Body of pancreas (tissue), 4 donors: ENCODE data around the gene IFIT1B. TPM values are rescaled to one million over a fixed set of nuclear protein-coding genes. Genes with fewer than 3 reads are reported as not detected.
A peak's percentile ranks its signal among the peaks of the same experiment; 100 is the strongest.

Source experiments
- ATAC-seq: fragments of 150-250 bp; one replicate; pipeline ENCODE4 v1.9.1; 2016
- DNase-seq, 4 donors: peaks; one replicate each; pipeline ENCODE4 v3.0.0-alpha.2; 2019
- H3K27ac ChIP-seq, 4 donors: fragments of 200-600 bp; sonication (generic); 1 replicate in 3 of 4; 2 replicates in 1 of 4; pipeline versions ENCODE4 v1.5.1 to v1.6.1; 2016 to 2019; ENCODE audit warnings: mild to moderate bottlenecking in 1 of 4, mixed read lengths in 1 of 4, moderate library complexity in 1 of 4
- H3K27me3 ChIP-seq, 2 donors: fragments of 200-600 bp; sonication (generic); one replicate each; pipeline ENCODE4 v1.6.0; 2016; ENCODE audit warnings: mild to moderate bottlenecking in 1 of 2
- H3K36me3 ChIP-seq, 2 donors: fragments of 200-600 bp; sonication (generic); replicated peaks in 1 of 2; 2 replicates each; pipeline ENCODE4 v1.5.1; 2016; ENCODE audit warnings: low read depth in 2 of 2; ENCODE audit not compliant: insufficient read depth in 1 of 2
- H3K4me1 ChIP-seq: fragments of 200-600 bp; sonication (generic); one replicate; pipeline ENCODE4 v1.6.0; 2016
- H3K4me3 ChIP-seq, 2 donors: fragments of 200-600 bp; sonication (generic); 1 replicate in 1 of 2; 2 replicates in 1 of 2; pipeline ENCODE4 v1.5.1; 2016 to 2019
- H3K9me3 ChIP-seq, 3 donors: fragments of 200-600 bp; sonication (generic); 1 replicate in 2 of 3; 2 replicates in 1 of 3; pipeline ENCODE4 v1.5.1; 2016
- POLR2A ChIP-seq, 3 donors: fragments of 450-650 bp; IDR thresholded peaks; one replicate each; pipeline ENCODE4 v1.6.1; 2016; ENCODE audit warnings: antibody characterized with exemption in 3 of 3, mild to moderate bottlenecking in 2 of 3
- WGBS, 2 donors: methylation state at CpG; one replicate each; pipeline ENCODE4 v1.1.5; 2017; 5-methylcytosine and 5-hydroxymethylcytosine counted together
- intact Hi-C: fragments of 100-400 bp; cut with DNase I; formaldehyde crosslinking; loops from one replicate; pipeline ENCODE4 v1.15.1; 2023
- total RNA-seq, 2 donors: library from RNA; depleted of rRNA; stranded (reverse); fragments of >200 nt; gene quantifications; one replicate each; pipeline ENCODE4 v1.1.0, GENCODE V29; 2016
- TF ChIP-seq, protein P1 (sequence below), 7 experiments: fragments of 450-650 bp in 4 of 7; fragments of 200-600 bp in 3 of 7; sonication (generic) in 3 of 7; IDR thresholded peaks; one replicate each; pipeline ENCODE4 v1.5.1; 2016 to 2019; ENCODE audit warnings: antibody characterized with exemption in 7 of 7

IFIT1B gene
- total RNA-seq, 2 donors from 2014 or later: not detected

DNA sequence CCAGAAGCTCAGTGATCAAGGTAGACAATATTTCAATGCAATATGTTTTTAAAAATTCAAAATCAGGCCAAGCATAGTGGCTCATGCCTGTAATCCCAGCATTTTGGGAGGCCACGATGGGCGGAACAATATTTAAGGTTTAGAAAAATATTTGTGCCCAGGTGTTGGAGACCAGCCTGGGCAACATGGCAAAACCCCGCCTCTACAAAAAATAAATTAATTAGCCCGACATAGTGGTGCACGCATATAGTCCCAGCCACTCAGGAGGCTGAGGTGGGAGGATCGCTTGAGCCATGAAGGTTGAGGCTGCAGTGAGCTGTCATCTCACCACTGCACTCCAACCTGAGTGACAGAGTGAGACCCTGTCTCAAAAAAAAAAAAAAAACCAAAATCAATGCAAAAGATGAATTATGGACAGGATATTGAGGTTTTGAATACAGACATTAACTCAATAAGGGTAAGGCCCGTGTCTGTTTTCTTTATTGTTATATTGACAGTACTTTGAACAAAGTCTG is 35.6 kb downstream of the IFIT1B start:
- H3K27me3 ChIP-seq: no peaks in the 10 kb centered on the region
- no peaks in the 10 kb centered on the region for H3K9me3 ChIP-seq
- no peak overlapping the region for H3K4me3 ChIP-seq
- peaks cover 0 to 1% of the 10 kb centered on the region in 2 donors for H3K36me3 ChIP-seq
- DNase-seq: no peak
- intact Hi-C loops: no loop called here
- H3K4me1 ChIP-seq: peaks cover 32% of the 10 kb centered on the region
- TF ChIP-seq, protein P1, sequence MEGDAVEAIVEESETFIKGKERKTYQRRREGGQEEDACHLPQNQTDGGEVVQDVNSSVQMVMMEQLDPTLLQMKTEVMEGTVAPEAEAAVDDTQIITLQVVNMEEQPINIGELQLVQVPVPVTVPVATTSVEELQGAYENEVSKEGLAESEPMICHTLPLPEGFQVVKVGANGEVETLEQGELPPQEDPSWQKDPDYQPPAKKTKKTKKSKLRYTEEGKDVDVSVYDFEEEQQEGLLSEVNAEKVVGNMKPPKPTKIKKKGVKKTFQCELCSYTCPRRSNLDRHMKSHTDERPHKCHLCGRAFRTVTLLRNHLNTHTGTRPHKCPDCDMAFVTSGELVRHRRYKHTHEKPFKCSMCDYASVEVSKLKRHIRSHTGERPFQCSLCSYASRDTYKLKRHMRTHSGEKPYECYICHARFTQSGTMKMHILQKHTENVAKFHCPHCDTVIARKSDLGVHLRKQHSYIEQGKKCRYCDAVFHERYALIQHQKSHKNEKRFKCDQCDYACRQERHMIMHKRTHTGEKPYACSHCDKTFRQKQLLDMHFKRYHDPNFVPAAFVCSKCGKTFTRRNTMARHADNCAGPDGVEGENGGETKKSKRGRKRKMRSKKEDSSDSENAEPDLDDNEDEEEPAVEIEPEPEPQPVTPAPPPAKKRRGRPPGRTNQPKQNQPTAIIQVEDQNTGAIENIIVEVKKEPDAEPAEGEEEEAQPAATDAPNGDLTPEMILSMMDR (IDR thresholded peaks at IDR 0.05): no peak
- no peak for TF ChIP-seq POLR2A (IDR thresholded peaks at IDR 0.05)
- peak overlapping the region in 3 of 4 donors; percentile 91 to 95 (median 95) for H3K27ac ChIP-seq
- no peak for ATAC-seq
- 74 to 87% methylated on average over 7 of the region's 7 CpGs for WGBS, 2 donors

DNA sequence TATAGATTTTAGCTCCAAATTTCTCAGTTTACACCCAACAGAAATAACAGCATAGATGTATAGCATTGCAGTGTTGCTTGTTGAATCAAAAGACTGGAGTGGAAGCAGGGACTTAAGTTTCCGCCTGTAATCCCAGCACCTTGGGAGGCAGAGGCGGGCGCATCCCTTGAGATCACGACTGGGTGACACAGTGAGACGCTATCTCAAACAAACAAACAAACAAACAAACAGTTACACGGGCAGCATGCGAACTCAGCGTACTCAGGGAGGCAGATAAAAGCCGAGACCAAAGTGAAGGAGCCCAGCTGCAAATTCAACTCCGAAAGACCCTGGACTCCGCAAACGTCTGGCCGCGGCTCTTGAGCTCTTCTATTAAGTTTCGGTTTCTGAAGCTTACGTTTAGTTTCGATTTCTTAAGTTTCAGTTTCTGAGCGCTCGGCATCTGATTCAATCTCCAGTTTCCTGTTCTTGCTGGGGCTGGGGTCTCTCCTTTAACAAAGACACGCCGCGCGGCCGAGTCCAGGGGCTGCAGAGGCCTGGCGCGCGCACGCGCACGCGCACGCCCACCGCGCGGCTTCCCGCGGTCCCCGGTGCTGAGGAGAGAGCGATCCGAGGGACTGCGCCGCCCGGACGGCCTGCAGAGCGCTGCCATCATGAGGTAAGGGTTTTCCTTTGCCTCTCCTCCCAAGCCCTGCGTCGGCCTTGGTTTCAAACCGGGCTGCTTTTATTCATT is 36.5 kb downstream of the IFIT1B start, which contains the start of gene IFIT5:
Gene IFIT5, plus strand, starts transcription at position 423 of the 733 bp plus-strand sequence. Its CDS starts 231 bp downstream, at position 654.
- peak; percentile 87 for ATAC-seq

DNA sequence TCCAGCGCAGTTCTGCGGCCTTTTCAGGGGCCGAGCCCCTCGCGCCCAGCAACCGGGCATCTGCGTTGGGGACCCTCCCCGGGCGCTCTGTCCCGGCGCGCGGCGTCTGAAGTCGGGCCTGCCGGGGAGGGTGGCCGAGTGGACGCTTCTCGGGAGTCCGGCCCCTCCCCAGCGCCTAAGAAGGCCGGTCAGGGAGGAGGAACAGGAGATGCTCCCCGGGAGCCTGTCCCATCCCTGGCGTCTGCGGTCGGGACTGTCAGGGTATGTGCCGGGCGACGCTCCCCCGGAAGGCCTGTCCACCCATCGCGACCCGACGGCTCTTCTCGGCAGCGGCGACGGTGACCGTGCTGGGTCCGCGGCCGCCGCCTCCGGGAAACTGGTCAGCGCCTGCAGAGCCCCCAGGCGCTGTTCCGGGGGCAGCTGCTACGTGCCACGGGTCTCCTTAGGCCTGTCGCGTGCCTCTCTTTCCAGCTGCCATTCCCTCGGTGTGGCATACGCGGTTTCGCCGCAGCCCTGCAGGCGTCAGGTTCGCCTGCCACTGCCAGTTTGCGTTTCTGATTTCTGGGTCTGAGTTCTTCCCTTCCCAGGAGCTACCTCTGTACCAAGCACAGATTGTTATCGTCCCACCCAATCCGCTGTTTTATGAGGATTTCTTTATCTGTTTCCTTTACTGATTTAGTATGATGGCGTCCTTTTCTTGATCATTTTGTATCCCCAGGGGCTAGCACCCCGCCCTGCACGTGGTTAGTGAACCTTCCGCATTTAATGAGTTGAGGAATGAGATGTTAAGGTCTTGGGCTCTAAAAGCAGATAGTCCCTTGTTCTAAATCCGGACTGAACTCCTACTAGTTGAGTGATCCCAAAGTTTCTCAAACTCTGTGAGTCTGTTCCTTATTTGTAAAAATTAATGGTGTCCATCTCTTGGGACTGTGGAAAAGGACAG is 37.3 kb downstream of the IFIT1B start:
- TF ChIP-seq POLR2A (IDR thresholded peaks at IDR 0.05): peak; percentile 13 to 29 (median 26)
- TF ChIP-seq, protein P1 (IDR thresholded peaks at IDR 0.05): peak in 1 of 7 experiments; percentile 27
- 1 to 2% methylated on average over 24 to 66 of the region's 66 CpGs for WGBS, 2 donors
- H3K9me3 ChIP-seq: no peaks in the 10 kb centered on the region
- peaks cover 0 to 1% of the 10 kb centered on the region in 2 donors for H3K36me3 ChIP-seq
- peak overlapping the region; percentile 40 to 89 for H3K4me3 ChIP-seq
- DNase-seq (peak; percentile 48 to 63 (median 52)), ATAC-seq (peak; percentile 68)
- peaks cover 36% of the 10 kb centered on the region for H3K4me1 ChIP-seq
- no peaks in the 10 kb centered on the region for H3K27me3 ChIP-seq
- peak overlapping the region; percentile 86 to 95 (median 93) for H3K27ac ChIP-seq
- intact Hi-C loops: no loop called here

More for the DNA sequence above, 36.5 kb downstream of the IFIT1B start, which contains the start of gene IFIT5:
- no peaks in the 10 kb centered on the region for H3K27me3 ChIP-seq
- intact Hi-C loops: no loop called here
- peak; percentile 51 to 64 (median 63) for TF ChIP-seq POLR2A (IDR thresholded peaks at IDR 0.05)
- TF ChIP-seq, protein P1 (IDR thresholded peaks at IDR 0.05): no peak
- peaks cover 0 to 1% of the 10 kb centered on the region in 2 donors for H3K36me3 ChIP-seq
- H3K4me3 ChIP-seq: peak within 1 kb of the TSS; percentile 40 to 89
- WGBS, 2 donors: 0% methylated on average over 20 to 48 of the region's 48 CpGs
- peaks cover 33% of the 10 kb centered on the region for H3K4me1 ChIP-seq
- peak; percentile 70 to 81 (median 75) for DNase-seq
- no peaks in the 10 kb centered on the region for H3K9me3 ChIP-seq
- H3K27ac ChIP-seq: peak within 1 kb of the TSS; percentile 86 to 95 (median 93)

DNA sequence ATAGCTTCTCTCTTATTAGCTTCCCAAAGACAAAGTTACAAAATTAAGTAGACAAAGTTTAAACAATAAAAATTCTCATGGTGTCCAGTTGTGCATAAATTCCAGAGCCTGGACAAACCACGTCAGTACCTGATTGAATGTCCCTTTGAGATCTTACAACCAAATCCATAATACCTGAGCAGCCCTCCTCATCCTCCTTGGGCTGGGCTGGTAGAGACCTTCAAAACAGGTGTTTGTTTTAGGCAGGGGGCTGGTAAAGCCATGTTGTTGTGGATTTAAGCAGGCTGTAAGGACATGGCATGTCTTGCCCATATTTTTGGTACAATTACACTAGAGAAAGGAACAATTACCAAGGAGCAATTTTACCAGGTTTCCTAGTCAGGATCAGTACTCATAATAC is 38.6 kb downstream of the IFIT1B start:
- H3K4me3 ChIP-seq: no peak overlapping the region
- intact Hi-C loops: no loop called here
- DNase-seq (no peak), ATAC-seq (no peak)
- no peaks in the 10 kb centered on the region for H3K27me3 ChIP-seq
- no peak for TF ChIP-seq POLR2A (IDR thresholded peaks at IDR 0.05)
- TF ChIP-seq, protein P1 (IDR thresholded peaks at IDR 0.05): no peak
- H3K4me1 ChIP-seq: peaks cover 45% of the 10 kb centered on the region
- WGBS, 2 donors: 50 to 68% methylated on average over 1 of the region's 1 CpG
- peaks cover 0 to 1% of the 10 kb centered on the region in 2 donors for H3K36me3 ChIP-seq
- no peaks in the 10 kb centered on the region for H3K9me3 ChIP-seq
- H3K27ac ChIP-seq: no peak overlapping the region
